Caco-2 (cell line): Measurements from ENCODE around the gene CCDC85C. TPM values are rescaled to one million over a fixed set of nuclear protein-coding genes. Genes with fewer than 3 reads are reported as not detected.

Experiments used
- BruUV-seq: library from RNA; stranded (reverse); fragments of 400-500 nt; replicated peaks from 2 replicates; lab custom pipeline; 2021; lab: Mats Ljungman, UMichigan
- CTCF ChIA-PET: fragments of 300-600 bp; sonication (Branson Sonifier 250); formaldehyde crosslinking; loops from one replicate; lab custom pipeline; 2022; ENCODE audit warnings: antibody characterized with exemption; lab: Charles Lee
- POLR2A ChIA-PET: fragments of 300-600 bp; sonication (Branson Sonifier 250); formaldehyde crosslinking; loops from one replicate; lab custom pipeline; 2022; ENCODE audit warnings: antibody characterized with exemption; lab: Charles Lee
- DNase-seq, 2 experiments: peaks; one replicate each; pipeline versions ENCODE4 v3.0.0 to v3.0.0-alpha.2; 2020 to 2022
- H3K27me3 ChIP-seq: replicated peaks from 2 replicates; pipeline ENCODE4 v1.6.0; 2011; ENCODE audit warnings: low read length; ENCODE audit not compliant: control insufficient read depth, insufficient read depth
- H3K36me3 ChIP-seq: 2 replicates; pipeline ENCODE4 v1.5.1; 2011; ENCODE audit warnings: low read length; ENCODE audit not compliant: control insufficient read depth, insufficient read depth
- H3K4me1 ChIP-seq: fragments of 250-450 bp; sonication (Bioruptor Pico); 2 replicates; pipeline ENCODE4 v1.5.1; 2020; ENCODE audit warnings: mild to moderate bottlenecking
- H3K4me3 ChIP-seq: 2 replicates; pipeline ENCODE4 v1.5.1; 2011; ENCODE audit warnings: low read depth, mild to moderate bottlenecking, control low read depth, low read length
- H3K9me3 ChIP-seq: fragments of 250-450 bp; sonication (Bioruptor Pico); 2 replicates; pipeline ENCODE4 v1.5.1; 2020; ENCODE audit warnings: mild to moderate bottlenecking, moderate library complexity
- H3K27ac Mint-ChIP-seq: one replicate; pipeline ENCODE4 v1.8.0; 2022; ENCODE audit warnings: mixed read lengths; ENCODE audit not compliant: unreplicated experiment
- H3K27me3 Mint-ChIP-seq: one replicate; pipeline ENCODE4 v1.8.0; 2022; ENCODE audit warnings: mixed read lengths; ENCODE audit not compliant: insufficient read depth, unreplicated experiment
- H3K36me3 Mint-ChIP-seq: one replicate; pipeline ENCODE4 v1.8.0; 2022; ENCODE audit warnings: mild to moderate bottlenecking, mixed read lengths; ENCODE audit not compliant: insufficient read depth, unreplicated experiment
- H3K4me1 Mint-ChIP-seq: one replicate; pipeline ENCODE4 v1.8.0; 2022; ENCODE audit warnings: low read depth, mixed read lengths; ENCODE audit not compliant: unreplicated experiment
- H3K4me3 Mint-ChIP-seq: one replicate; pipeline ENCODE4 v1.8.0; 2022; ENCODE audit warnings: mild to moderate bottlenecking, moderate library complexity, mixed read lengths; ENCODE audit not compliant: unreplicated experiment
- H3K9me3 Mint-ChIP-seq: one replicate; pipeline ENCODE4 v1.8.0; 2022; ENCODE audit warnings: mixed read lengths; ENCODE audit not compliant: unreplicated experiment
- intact Hi-C: fragments of 100-400 bp; cut with micrococcal nuclease; formaldehyde crosslinking; loops from one replicate; pipeline ENCODE4 v1.10.0; 2022; ENCODE audit not compliant: unreplicated experiment
- total RNA-seq: library from RNA; stranded (reverse); gene quantifications from 2 replicates; pipeline ENCODE4 v1.2.3, GENCODE V29; 2022
- TF ChIP-seq, protein P1 (sequence below), 2 experiments: fragments of 200-600 bp in 1 of 2; IDR thresholded peaks; 1 replicate in 1 of 2; 2 replicates in 1 of 2; pipeline versions ENCODE4 v1.5.1 to v1.8.0; 2011 to 2022; ENCODE audit warnings: antibody characterized with exemption in 1 of 2, control low read depth in 1 of 2, inconsistent platforms in 1 of 2, low read depth in 1 of 2, low read length in 1 of 2, mild to moderate bottlenecking in 1 of 2, moderate library complexity in 1 of 2; ENCODE audit not compliant: insufficient read depth in 1 of 2, severe bottlenecking in 1 of 2, unreplicated experiment in 1 of 2

Gene CCDC85C
- total RNA-seq, 1 experiment from 2014 or later, result 76.2 TPM

DNA sequence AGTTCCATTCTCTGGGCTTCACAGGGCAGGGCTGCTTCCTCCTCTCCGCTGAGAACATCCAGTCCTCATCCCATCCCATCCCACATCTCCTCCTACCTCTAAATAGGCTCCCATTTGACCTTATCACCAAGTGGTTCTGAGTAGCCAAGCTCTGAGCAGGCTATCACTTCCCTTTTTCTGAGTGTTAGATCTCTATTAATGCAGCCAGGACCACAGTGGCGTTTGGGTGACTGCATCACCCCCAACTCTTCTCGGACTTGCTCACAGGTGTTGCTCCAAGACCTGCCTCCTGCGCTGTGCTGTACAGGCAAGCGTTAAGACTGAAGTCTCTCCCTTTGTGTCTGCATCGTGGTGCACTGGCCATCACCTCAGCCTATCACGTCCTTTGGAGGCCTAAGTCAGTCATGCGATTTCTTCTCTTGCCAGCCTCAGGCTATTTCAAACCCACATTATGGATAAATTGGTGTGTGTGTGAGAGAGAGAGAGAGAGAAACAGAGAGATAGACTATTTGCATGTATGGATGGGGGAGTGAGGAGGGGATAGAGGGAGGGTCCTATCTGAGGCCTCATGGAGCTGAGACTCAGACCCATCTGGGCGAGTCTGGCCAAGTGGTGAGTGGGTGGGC is 28.5 kb upstream of the CCDC85C start:
- POLR2A ChIA-PET, result no interaction called here

DNA sequence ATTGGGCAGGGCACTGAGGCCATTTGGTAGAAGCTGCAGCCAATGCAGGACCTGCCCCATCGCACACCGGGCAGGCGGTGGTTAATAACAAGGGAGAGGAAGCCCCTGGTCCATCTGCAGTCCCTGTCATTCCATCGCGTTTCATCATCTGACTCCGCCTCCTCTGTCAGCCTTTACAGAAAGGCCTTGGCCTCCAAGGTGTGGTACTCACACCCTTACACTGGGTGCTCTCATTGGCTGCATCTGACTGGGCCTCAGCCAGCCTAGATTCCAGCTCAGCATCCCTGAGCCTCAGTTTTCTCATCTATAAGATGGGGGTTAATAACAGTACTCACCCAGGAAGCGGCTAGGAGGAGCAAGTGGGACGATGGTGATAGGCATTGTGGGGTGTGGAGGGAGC is 26.2 kb upstream of the CCDC85C start:
- DNase-seq, result peak in 1 of 2 experiments; percentile 27
- no peaks in the 10 kb centered on the region for H3K9me3 Mint-ChIP-seq
- H3K27me3 Mint-ChIP-seq, result no peaks in the 10 kb centered on the region
- no peak overlapping the region for H3K4me3 Mint-ChIP-seq
- Histone ChIP-seq H3K36me3 (no peaks in the 10 kb centered on the region), H3K9me3 (no peaks in the 10 kb centered on the region), H3K4me3 (no peak overlapping the region), H3K27me3 (no peaks in the 10 kb centered on the region), H3K4me1 (no peaks in the 10 kb centered on the region)
- intact Hi-C loops, result no loop called here
- CTCF ChIA-PET, result no interaction called here
- no peak overlapping the region for H3K27ac Mint-ChIP-seq
- BruUV-seq, result no TSS peak
- peaks cover 7% of the 10 kb centered on the region for H3K4me1 Mint-ChIP-seq
- H3K36me3 Mint-ChIP-seq, result no peaks in the 10 kb centered on the region
- TF ChIP-seq, protein P1, sequence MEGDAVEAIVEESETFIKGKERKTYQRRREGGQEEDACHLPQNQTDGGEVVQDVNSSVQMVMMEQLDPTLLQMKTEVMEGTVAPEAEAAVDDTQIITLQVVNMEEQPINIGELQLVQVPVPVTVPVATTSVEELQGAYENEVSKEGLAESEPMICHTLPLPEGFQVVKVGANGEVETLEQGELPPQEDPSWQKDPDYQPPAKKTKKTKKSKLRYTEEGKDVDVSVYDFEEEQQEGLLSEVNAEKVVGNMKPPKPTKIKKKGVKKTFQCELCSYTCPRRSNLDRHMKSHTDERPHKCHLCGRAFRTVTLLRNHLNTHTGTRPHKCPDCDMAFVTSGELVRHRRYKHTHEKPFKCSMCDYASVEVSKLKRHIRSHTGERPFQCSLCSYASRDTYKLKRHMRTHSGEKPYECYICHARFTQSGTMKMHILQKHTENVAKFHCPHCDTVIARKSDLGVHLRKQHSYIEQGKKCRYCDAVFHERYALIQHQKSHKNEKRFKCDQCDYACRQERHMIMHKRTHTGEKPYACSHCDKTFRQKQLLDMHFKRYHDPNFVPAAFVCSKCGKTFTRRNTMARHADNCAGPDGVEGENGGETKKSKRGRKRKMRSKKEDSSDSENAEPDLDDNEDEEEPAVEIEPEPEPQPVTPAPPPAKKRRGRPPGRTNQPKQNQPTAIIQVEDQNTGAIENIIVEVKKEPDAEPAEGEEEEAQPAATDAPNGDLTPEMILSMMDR (IDR thresholded peaks at IDR 0.05; ENCODE audit: insufficient read depth in 1 of 2, low read depth in 1 of 2, low read length in 1 of 2, severe bottlenecking in 1 of 2, unreplicated experiment in 1 of 2), result no peak
- POLR2A ChIA-PET, result no interaction called here

More for the DNA sequence above, 28.5 kb upstream of the CCDC85C start:
- Histone ChIP-seq H3K4me1 (no peaks in the 10 kb centered on the region), H3K27me3 (no peaks in the 10 kb centered on the region), H3K4me3 (no peak overlapping the region), H3K9me3 (no peaks in the 10 kb centered on the region), H3K36me3 (no peaks in the 10 kb centered on the region)
- CTCF ChIA-PET, result no interaction called here
- Mint-ChIP-seq H3K9me3 (no peaks in the 10 kb centered on the region), H3K4me1 (peaks cover 5% of the 10 kb centered on the region), H3K27ac (no peak overlapping the region), H3K27me3 (no peaks in the 10 kb centered on the region), H3K36me3 (no peaks in the 10 kb centered on the region), H3K4me3 (no peak overlapping the region)
- intact Hi-C loops, result no loop called here
- TF ChIP-seq, protein P1 (IDR thresholded peaks at IDR 0.05; ENCODE audit: insufficient read depth in 1 of 2, low read depth in 1 of 2, low read length in 1 of 2, severe bottlenecking in 1 of 2, unreplicated experiment in 1 of 2), result no peak
- no peak for DNase-seq
- BruUV-seq, result no TSS peak

DNA sequence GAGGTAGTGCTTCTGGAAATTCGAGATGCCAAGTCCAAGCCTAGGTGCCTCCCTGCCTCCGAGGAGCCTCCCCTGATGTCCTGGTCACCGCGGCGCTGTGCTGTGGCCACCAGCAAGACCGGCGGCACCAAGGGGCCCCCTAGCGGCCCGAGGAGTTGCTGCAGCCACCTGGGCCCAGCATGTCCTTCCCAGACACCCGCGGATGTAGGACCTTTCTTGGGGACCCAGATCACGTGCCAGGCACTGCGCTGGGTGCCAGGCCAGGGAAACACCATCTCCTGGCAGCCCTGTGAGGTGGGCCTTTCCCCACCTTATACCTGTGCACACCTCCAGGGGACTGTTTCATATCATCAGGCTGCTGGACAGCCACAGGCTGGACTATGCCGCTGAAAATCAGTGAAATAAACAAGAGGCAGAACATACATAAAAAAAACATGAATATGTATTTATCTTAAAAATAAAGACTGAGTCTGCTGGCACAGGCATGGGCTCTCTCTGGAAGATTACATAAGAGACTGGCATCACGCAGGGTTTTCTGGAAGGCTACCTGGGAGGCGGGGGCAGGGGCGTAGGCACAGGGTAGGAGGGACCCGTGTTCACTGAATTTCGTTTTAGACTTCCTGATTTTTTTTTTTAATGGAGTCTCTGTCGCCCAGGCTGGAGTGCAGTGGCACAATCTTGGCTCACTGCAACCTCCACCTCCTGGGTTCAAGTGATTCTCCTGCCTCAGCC is 25.0 kb upstream of the CCDC85C start:
- Mint-ChIP-seq H3K36me3 (no peaks in the 10 kb centered on the region), H3K9me3 (no peaks in the 10 kb centered on the region), H3K27ac (no peak overlapping the region), H3K4me1 (peaks cover 7% of the 10 kb centered on the region), H3K4me3 (no peak overlapping the region), H3K27me3 (no peaks in the 10 kb centered on the region)
- no peaks in the 10 kb centered on the region for H3K36me3 ChIP-seq
- no TSS peak for BruUV-seq
- DNase-seq, result peak; percentile 78 to 87
- no peaks in the 10 kb centered on the region for H3K4me1 ChIP-seq
- no peak overlapping the region for H3K4me3 ChIP-seq
- H3K9me3 ChIP-seq, result no peaks in the 10 kb centered on the region
- ChIA-PET POLR2A (no interaction called here), CTCF (interaction anchor here (1.1 kb wide), 1 partner anchor 23 kb away, joined by 10 read pairs; no protein-coding TSS in a partner anchor)
- intact Hi-C loops, result loop anchor here (1.0 kb wide), 2 partner anchors 106 to 111 kb away; no protein-coding TSS in a partner anchor
- H3K27me3 ChIP-seq, result no peaks in the 10 kb centered on the region
- TF ChIP-seq, protein P1 (IDR thresholded peaks at IDR 0.05; ENCODE audit: insufficient read depth in 1 of 2, low read depth in 1 of 2, low read length in 1 of 2, severe bottlenecking in 1 of 2, unreplicated experiment in 1 of 2), result peak; percentile 91 to 98
